ENCODE data around the gene SAA2. TPM values are rescaled to one million over a fixed set of nuclear protein-coding genes. Genes with fewer than 3 reads are reported as not detected.
"Not testable (repeated sequence)": the region's sequence is repeated elsewhere in the genome, so short reads cannot be mapped to it uniquely, and the experiment has no call there.

The SAA2 gene
- total RNA-seq (ENCODE audit: insufficient read depth, low replicate concordance) = 22.1 TPM

DNA sequence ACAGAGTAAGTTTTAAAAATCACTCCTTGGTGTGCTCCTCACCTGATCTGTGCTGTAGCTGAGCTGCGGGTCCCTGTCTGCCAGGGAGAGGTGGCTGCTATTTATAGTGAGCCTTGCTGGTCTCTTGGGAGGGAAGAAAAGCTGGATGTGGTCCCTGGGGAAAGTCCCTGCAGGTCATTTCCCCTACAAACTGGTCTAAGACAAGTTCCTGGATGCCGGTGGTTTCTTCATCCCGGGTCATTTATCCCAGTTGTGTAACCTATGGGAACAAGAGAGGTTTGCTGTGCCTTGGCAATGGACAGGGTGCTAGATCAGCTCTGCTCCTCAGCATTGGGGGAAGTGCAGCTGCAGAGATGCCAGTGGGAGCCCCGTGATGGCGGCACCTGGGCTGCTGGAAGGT is at the start of gene SAA2:
Gene SAA2 (minus strand): TSS at position 108 of the 400 bp plus-strand sequence. CDS start 657 bp downstream, outside the sequence.
- DNase-seq (ENCODE audit: low spot score) = no peak

GRCh38 chr11:18295316-18295715 is 46.8 kb upstream of the SAA2 start:
- DNase-seq (ENCODE audit: low spot score) = no peak

- no peak for DNase-seq (ENCODE audit: low spot score)
Observed at GRCh38 chr11:18294862-18295261, 46.4 kb upstream of the SAA2 start.

- DNase-seq (ENCODE audit: low spot score) = no peak
Observed at GRCh38 chr11:18288911-18289310, 40.4 kb upstream of the SAA2 start.

DNA sequence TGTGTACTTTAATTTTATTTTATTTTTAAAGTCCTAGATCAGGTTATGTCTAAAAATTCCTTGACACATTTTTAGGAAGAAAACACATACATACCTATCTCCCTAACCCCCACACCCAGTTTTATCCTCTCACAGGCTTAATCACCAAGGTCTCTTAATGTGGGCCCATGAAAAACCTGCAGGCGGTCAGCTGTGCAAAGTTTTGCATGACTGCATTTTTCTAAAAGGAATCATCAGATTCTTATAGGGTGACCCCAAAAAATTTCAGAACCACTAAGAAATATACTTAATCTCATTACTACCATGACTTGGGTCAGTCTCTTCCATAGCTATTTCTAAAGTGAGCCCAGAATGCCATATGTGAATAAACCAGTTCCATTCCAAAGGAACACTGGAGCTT is 37.4 kb upstream of the SAA2 start:
- no peak for DNase-seq (ENCODE audit: low spot score)

- no peak for DNase-seq (ENCODE audit: low spot score)
Observed at GRCh38 chr11:18282626-18283025, 34.2 kb upstream of the SAA2 start.

DNA sequence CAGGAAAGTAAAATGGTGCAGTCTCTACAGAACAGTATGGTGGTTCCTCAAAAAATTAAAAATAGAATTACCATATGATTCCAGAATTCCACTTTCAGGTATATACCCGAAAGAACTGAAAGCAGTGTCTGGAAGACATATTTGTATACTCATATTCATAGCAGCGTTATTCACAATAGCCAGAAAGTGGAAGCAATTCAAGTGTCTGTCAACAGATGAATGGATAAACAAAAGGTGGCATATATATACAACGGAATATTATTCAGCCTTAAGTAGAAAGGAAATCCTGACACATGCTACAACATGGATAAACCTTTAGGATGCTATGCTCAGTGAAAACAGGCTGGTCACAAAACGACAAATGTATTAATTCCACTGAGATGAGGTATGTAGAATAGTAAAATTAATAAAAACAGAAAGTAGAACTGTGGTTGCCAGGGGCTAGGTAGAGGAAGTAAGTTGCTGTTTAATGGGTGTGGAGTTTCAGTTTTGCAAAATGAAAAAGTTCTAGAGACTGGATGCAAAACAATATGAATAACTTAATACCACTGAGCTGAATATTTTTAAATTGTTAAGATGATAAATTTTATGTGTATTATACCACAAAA is 32.1 kb upstream of the SAA2 start:
- no peak for DNase-seq (ENCODE audit: low spot score)

- DNase-seq (ENCODE audit: low spot score) = no peak
Observed at GRCh38 chr11:18277565-18278271, 29.2 kb upstream of the SAA2 start.

DNA sequence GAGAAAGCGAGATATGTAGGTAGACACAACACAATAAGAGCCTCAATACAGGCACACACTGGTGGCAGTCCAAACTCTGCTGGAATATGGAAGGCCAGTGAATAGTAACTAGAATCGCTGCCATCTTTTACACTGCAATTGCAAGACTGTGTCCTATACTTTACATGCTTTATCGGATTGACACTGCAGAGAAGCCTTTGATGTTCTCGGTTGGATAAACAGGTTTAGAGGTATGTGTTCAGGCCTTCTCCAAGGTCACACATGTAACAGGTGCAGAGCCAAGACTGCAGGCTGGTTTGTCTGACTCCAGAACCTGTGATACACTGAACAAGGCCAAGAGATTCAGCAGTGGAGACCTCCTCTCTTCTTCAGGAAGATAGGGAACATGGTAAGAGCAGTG is 22.7 kb upstream of the SAA2 start:
- no peak for DNase-seq (ENCODE audit: low spot score)

DNA sequence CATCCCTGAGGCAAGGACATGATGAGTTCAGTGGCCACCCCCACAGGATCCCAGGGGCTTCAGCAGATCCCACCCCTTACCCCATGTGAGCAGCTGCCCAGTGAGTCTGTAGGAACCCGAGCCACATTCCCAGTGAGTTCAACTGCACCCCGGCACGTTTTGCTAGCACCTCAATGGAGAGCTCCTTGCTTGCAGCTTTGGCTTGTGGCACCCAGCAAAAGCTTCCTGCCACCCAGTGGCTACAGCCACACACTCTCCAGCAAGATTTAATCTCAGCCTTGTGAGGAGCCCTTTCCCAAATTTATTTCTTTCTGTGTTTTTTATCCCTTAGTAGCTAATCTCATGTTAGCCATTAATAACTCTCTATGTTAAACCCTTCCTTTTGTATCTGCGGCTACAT is 21.6 kb upstream of the SAA2 start:
- DNase-seq (ENCODE audit: low spot score) = no peak

DNA sequence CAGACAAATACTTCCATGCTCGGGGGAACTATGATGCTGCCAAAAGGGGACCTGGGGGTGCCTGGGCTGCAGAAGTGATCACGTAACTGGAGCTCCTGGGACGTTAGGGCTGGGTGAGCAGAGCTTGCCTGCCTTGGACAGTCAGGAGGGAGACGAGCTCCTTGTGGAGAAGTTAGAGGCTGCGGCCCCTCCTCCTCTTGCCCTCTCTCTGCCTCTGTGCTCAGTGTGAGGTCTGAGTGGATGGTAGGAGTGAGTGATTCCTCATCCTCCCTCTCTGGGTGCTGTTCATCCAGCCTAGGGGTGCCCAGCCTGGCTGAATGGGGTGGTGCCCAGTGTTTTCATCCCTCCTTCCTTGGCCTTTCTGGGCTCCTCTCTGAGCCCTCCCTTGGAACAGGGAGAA is 20.8 kb upstream of the SAA2 start:
- not testable (repeated sequence) for DNase-seq (ENCODE audit: low spot score)

- not testable (repeated sequence) for DNase-seq (ENCODE audit: low spot score)
Observed at GRCh38 chr11:18267335-18268133, 19.1 kb upstream of the SAA2 start.

DNA sequence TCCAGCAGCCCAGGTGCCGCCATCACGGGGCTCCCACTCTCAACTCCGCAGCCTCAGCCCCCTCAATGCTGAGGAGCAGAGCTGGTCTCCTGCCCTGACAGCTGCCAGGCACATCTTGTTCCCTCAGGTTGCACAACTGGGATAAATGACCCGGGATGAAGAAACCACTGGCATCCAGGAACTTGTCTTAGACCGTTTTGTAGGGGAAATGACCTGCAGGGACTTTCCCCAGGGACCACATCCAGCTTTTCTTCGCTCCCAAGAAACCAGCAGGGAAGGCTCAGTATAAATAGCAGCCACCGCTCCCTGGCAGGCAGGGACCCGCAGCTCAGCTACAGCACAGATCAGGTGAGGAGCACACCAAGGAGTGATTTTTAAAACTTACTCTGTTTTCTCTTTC is 17.5 kb upstream of the SAA2 start, which contains the start of gene SAA1:
Gene SAA1 (plus strand): TSS at position 316 of the 400 bp plus-strand sequence. CDS start 624 bp downstream, outside the sequence.
- DNase-seq (ENCODE audit: low spot score) = no peak

- no peak for DNase-seq (ENCODE audit: low spot score)
Observed at GRCh38 chr11:18264677-18265555, 16.4 kb upstream of the SAA2 start.

GRCh38 chr11:18264035-18264434 is 15.6 kb upstream of the SAA2 start:
- no peak for DNase-seq (ENCODE audit: low spot score)

DNA sequence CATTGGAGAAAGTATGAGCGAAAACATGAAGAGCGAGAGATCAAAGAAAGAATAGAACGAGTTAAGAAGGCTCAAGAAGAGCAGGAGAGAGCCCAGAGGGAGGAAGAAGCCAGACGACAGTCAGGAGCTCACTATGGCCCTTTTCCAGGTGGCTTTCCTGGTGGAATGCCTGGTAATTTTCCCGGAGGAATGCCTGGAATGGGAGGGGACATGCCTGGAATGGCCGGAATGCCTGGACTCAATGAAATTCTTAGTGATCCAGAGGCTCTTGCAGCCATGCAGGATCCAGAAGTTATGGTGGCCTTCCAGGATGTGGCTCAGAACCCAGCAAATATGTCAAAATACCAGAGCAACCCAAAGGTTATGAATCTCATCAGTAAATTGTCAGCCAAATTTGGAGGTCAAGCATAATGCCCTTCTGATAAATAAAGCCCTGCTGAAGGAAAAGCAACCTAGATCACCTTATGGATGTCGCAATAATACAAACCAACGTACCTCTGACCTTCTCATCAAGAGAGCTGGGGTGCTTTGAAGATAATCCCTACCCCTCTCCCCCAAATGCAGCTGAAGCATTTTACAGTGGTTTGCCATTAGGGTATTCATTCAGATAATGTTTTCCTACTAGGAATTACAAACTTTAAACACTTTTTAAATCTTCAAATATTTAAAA is 14.3 kb upstream of the SAA2 start:
- not testable (repeated sequence) for DNase-seq (ENCODE audit: low spot score)

DNA sequence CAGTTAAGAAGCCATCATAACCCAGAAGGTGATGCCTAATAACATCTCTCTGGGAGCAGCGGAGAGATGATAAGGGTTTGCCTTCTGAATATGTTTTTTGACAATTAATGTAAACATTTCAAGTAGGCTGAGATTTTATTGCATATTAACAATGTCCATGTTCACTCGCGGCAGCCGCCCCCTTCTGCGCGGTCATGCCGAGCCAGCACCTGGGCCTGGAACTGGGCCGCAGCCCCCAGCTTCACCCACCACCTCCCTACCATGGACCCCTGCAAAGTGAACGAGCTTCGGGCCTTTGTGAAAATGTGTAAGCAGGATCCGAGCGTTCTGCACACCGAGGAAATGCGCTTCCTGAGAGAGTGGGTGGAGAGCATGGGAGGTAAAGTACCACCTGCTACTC is 13.3 kb upstream of the SAA2 start:
- DNase-seq (ENCODE audit: low spot score) = no peak

DNA sequence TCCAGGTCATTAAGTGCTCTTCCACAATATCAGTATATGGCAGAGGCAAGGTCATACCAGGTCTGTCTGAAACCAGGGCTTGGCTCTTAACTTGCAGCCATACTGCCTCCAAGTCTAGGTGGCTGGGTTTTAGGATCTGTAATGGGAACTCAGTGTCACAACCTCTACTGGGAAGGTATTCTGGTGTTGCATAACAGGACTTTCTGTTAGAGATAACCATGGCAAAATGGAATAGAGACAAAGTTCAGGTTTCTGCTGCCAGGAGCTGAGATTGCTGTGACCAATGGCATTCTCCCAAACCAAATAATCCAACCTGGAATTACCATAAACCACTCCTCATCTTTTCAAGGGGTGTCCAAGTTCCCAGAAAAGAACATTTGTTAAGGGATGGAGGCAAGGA is 10.8 kb upstream of the SAA2 start:
- DNase-seq (ENCODE audit: low spot score) = no peak

GRCh38 chr11:18254781-18255361 is 6.4 kb upstream of the SAA2 start:
- DNase-seq (ENCODE audit: low spot score) = no peak

- DNase-seq (ENCODE audit: low spot score) = no peak
Observed at GRCh38 chr11:18253778-18254338, 5.4 kb upstream of the SAA2 start.

All from umbilical cord (tissue), 2 donors.